Neutrophil (primary cell): ENCODE results near the gene PUS7.
"Not testable (repeated sequence)": the region's sequence is repeated elsewhere in the genome, so short reads cannot be mapped to it uniquely, and the experiment has no call there.

Experiments
- H3K27ac ChIP-seq: fragments of 200-600 bp; sonication (generic); 2 replicates; pipeline ENCODE4 v1.5.1; 2016; ENCODE audit warnings: mild to moderate bottlenecking, moderate library complexity
- H3K27me3 ChIP-seq: fragments of 200-600 bp; sonication (generic); 2 replicates; pipeline ENCODE4 v1.6.0; 2016; ENCODE audit warnings: mild to moderate bottlenecking
- H3K36me3 ChIP-seq: fragments of 200-600 bp; sonication (generic); 2 replicates; pipeline ENCODE4 v1.5.1; 2017
- H3K4me1 ChIP-seq, 2 experiments: fragments of 200-600 bp in 1 of 2; sonication (generic) in 1 of 2; 1 replicate in 1 of 2; 2 replicates in 1 of 2; pipeline versions ENCODE4 v1.5.1 to v1.6.1; 2013 to 2016; ENCODE audit warnings: low read depth in 1 of 2, low read length in 1 of 2, mild to moderate bottlenecking in 1 of 2, moderate library complexity in 1 of 2; ENCODE audit not compliant: control insufficient read depth in 1 of 2, insufficient read depth in 1 of 2
- H3K4me3 ChIP-seq, 2 experiments: fragments of 200-600 bp in 1 of 2; sonication (generic) in 1 of 2; 1 replicate in 1 of 2; 2 replicates in 1 of 2; pipeline ENCODE4 v1.5.1; 2013 to 2016; ENCODE audit warnings: low read depth in 1 of 2, low read length in 1 of 2, mild to moderate bottlenecking in 1 of 2, moderate library complexity in 1 of 2
- H3K9me3 ChIP-seq: fragments of 200-600 bp; sonication (generic); 2 replicates; pipeline ENCODE4 v1.5.1; 2016
- TF ChIP-seq, protein P1 (sequence below): fragments of 200-600 bp; sonication (generic); IDR thresholded peaks from 2 replicates; pipeline ENCODE4 v1.5.1; 2016; ENCODE audit warnings: antibody characterized with exemption

Gene PUS7

DNA sequence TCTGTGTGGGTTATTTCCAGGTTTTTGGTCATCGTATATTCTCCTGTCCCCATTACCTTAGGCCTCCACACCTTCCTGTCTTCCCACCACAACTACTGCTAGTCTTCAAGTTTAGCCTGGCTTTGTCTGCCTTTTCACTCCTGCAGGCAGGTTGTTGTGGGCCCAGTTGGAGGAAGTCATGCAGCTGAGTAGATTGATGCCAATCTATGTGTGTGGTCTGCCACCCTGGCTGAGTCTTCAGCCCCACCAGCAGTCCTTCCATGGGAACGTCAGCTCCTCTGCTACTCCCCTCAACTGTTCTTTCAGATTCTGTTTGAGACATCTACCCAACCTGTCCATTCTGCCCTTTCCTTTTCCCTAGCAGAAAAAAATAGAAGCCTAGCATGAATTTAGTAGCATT is 16.3 kb upstream of the PUS7 start:
- Histone ChIP-seq H3K36me3 (peaks cover 53% of the 10 kb centered on the region), H3K9me3 (no peaks in the 10 kb centered on the region), H3K27ac (no peak overlapping the region), H3K4me1 (peaks cover under 1 to 1% of the 10 kb centered on the region in 2 experiments), H3K27me3 (no peaks in the 10 kb centered on the region), H3K4me3 (no peak overlapping the region)
- TF ChIP-seq, protein P1, sequence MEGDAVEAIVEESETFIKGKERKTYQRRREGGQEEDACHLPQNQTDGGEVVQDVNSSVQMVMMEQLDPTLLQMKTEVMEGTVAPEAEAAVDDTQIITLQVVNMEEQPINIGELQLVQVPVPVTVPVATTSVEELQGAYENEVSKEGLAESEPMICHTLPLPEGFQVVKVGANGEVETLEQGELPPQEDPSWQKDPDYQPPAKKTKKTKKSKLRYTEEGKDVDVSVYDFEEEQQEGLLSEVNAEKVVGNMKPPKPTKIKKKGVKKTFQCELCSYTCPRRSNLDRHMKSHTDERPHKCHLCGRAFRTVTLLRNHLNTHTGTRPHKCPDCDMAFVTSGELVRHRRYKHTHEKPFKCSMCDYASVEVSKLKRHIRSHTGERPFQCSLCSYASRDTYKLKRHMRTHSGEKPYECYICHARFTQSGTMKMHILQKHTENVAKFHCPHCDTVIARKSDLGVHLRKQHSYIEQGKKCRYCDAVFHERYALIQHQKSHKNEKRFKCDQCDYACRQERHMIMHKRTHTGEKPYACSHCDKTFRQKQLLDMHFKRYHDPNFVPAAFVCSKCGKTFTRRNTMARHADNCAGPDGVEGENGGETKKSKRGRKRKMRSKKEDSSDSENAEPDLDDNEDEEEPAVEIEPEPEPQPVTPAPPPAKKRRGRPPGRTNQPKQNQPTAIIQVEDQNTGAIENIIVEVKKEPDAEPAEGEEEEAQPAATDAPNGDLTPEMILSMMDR = no peak

DNA sequence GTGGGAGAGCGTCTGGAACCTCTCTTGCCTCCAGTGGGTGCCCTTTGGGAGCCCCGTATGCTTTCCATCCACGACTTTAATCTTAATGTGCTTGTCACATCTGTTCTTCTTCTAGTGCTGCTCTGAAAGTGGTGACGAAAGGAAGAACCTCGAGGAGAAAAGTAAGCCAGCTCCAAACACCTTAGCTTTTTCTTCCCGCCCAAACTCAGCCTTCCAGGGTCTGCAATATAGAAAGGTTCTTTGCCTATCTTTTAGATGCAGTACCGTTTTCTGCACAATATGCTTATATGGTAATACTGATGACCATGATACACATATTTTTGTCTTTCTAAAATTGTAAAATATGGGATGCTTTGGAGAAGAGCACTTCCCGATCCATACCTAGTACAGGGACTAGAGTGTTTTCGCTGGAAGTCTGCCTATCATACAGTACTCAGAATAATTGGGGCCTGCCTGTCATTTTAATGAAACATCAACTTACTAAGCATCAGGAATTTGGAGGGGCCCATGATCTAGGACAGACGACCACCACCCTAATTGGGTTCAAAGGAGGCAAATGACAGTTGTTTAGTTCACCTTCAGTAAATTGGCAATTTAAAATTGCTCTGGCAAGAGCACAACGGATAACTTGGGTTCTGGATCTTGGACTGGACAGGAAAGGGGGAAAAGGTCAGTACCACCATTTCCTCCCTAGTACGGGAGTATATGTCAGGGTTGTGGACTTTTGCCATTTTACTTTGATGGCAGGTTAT is 10.8 kb upstream of the PUS7 start:
- Histone ChIP-seq H3K4me3 (peak overlapping the region; percentile 79 to 83), H3K9me3 (no peaks in the 10 kb centered on the region), H3K27ac (peak overlapping the region; percentile 89), H3K4me1 (peaks cover 21 to 22% of the 10 kb centered on the region in 2 experiments), H3K36me3 (peaks cover 10% of the 10 kb centered on the region), H3K27me3 (no peaks in the 10 kb centered on the region)
- TF ChIP-seq, protein P1 = no peak

DNA sequence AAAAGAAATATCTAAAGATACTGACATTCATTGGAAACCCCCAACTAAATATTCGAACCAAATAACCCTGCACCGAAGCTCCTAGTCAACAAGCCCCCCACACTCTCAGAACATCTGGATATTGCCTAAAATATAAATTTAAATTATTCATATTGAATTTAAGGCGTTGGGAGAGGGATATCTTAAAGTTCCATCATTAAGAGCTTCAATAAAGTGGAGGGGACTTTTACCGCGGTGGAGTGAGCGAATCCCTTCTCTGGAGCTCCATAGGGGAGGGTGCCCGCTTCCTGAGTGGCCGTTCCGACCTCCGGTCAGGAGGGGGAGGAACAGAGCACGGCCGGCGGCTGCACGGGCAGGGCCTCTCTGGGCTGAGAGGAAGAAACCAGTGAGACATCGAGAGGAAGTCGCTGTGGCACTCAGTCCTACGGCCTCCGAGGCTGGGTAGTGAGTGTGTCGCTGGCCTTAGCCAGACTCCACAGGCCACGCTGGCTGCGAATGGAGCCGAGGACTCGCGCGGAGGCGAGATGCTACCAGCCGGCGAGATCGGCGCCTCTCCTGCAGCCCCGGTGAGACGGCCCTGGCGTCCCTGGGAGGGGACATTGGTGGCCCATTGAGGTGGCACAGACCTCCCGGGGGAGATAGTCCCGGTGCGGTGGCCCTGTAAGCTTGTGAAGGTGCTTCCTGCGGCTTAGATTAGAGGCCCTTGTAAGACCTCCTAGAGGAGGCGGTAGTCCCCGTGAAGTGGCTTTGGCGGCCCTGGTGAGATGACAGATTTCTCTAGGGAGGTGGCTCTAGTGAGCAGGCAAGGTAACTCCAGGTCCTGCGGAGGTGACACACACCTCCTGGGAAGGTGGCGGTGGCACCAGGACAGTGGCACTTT is 10.0 kb upstream of the PUS7 start, which contains the start of gene RINT1:
Gene RINT1 (plus strand): TSS at position 410 of the 880 bp plus-strand sequence. CDS start 115 bp downstream, at position 525.
- TF ChIP-seq, protein P1 = peak; percentile 74
- peak within 1 kb of the TSS; percentile 79 to 83 for H3K4me3 ChIP-seq
- peak within 1 kb of the TSS; percentile 89 for H3K27ac ChIP-seq
- H3K4me1 ChIP-seq = peaks cover 21 to 22% of the 10 kb centered on the region in 2 experiments
- H3K27me3 ChIP-seq = no peaks in the 10 kb centered on the region
- no peaks in the 10 kb centered on the region for H3K9me3 ChIP-seq
- H3K36me3 ChIP-seq = peaks cover 3% of the 10 kb centered on the region

DNA sequence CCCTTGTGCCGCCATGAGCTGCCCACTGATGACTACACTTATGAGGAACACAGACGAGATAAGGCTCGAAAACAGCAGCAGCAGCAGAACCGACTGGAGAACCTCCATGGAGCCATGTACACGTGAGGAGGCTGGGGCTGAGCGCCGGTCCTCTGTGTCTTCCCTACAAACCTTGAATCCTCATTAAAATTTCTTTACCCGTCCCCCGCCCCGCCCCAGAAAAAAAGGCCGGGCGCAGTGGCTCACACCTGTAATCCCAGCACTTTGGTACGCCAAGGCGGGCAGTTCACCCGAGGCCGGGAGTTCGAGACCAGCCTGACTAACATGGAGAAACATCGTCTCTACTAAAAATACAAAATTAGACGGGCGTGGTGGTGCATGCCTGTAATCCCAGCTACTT is 8.5 kb upstream of the PUS7 start:
- TF ChIP-seq, protein P1 = no peak
- H3K4me1 ChIP-seq = peaks cover 21 to 22% of the 10 kb centered on the region in 2 experiments
- H3K9me3 ChIP-seq = no peaks in the 10 kb centered on the region
- no peak overlapping the region for H3K27ac ChIP-seq
- H3K4me3 ChIP-seq = no peak overlapping the region
- H3K27me3 ChIP-seq = no peaks in the 10 kb centered on the region
- no peaks in the 10 kb centered on the region for H3K36me3 ChIP-seq

DNA sequence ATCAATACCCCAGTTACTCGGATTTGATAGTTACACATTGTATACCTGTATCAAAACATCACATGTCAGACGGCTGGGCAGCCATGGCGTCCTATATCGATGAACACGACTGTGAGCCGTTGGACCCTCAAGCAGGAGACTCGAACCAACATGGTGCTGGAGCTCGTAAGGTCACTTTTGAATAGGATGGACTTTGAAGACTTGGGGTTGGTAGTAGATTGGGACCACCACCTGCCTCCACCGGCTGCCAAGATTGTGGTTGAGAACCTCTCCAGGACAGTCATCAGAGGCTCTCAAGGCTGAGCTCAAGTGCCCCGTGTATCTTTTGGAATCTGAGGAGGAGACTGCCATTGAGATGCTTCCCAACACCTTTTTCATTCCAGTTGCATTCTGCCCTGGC is 8.1 kb upstream of the PUS7 start:
- Histone ChIP-seq H3K36me3 (no peaks in the 10 kb centered on the region), H3K9me3 (no peaks in the 10 kb centered on the region), H3K27ac (no peak overlapping the region), H3K4me1 (peaks cover 21 to 22% of the 10 kb centered on the region in 2 experiments), H3K27me3 (no peaks in the 10 kb centered on the region), H3K4me3 (no peak overlapping the region)
- TF ChIP-seq, protein P1 = no peak

DNA sequence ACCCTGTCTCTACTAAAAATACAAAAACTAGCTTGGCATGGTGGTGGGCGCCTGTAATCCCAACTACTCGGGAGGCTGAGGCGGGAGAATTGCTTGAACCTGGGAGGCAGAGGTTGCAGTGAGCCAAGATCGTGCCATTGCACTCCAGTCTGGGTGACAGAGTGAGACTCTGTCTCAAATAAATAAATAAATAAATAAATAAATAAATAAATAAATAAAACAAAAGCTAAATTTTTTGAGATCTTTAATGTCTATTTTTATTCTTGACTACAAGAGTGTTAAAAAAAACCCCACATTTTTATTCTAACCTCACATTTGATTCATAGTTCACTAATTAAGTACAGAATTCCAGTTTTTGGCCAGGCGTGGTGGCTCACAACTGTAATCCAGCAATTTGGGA is 5.7 kb upstream of the PUS7 start:
- not testable (repeated sequence) for H3K4me3 ChIP-seq, H3K36me3 ChIP-seq, H3K27ac ChIP-seq, H3K9me3 ChIP-seq, H3K27me3 ChIP-seq
- H3K4me1 ChIP-seq = peaks cover 14 to 16% of the 10 kb centered on the region in 2 experiments
